GM12892 (cell line): ENCODE results near the gene HMOX2.

Source experiments
- DNase-seq: peaks from one replicate; pipeline ENCODE4 v3.0.0; 2011; ENCODE audit not compliant: insufficient read length
- FAIRE-seq: peaks from 2 replicates; lab custom pipeline; 2011; peaks lifted over from hg19 to GRCh38; lab: Jason Lieb, UNC
- POLR2A ChIP-seq: IDR thresholded peaks from 2 replicates; pipeline ENCODE4 v1.6.1; 2011; ENCODE audit warnings: low read depth, low read length, control low read depth
- POLR2AphosphoS5 ChIP-seq: IDR thresholded peaks from 2 replicates; pipeline ENCODE4 v1.6.1; 2011; ENCODE audit warnings: low read depth, low read length, control low read depth
- TAF1 ChIP-seq: IDR thresholded peaks from 2 replicates; pipeline ENCODE4 v1.6.1; 2011; ENCODE audit warnings: low read depth, mild to moderate bottlenecking, control low read depth, low read length, borderline replicate concordance

The HMOX2 gene

GRCh38 chr16:4552541-4552940, 76.3 kb downstream of the HMOX2 start:
- DNase-seq (no peak), FAIRE-seq (no peak)
- TF ChIP-seq POLR2A: no peak
- no peak for TF ChIP-seq POLR2AphosphoS5
- TF ChIP-seq TAF1: no peak

GRCh38 chr16:4556112-4556511, 79.9 kb downstream of the HMOX2 start, which contains the start of gene C16orf96:
TSS of gene C16orf96 (plus strand) at chr16:4556340. CDS start at chr16:4556490, 150 bp downstream.
- FAIRE-seq (no peak), DNase-seq (no peak)
- TF ChIP-seq POLR2AphosphoS5: no peak
- TF ChIP-seq TAF1: no peak
- TF ChIP-seq POLR2A: no peak

GRCh38 chr16:4556580-4556979, 80.4 kb downstream of the HMOX2 start:
- DNase-seq (no peak), FAIRE-seq (no peak)
- TF ChIP-seq TAF1: no peak
- TF ChIP-seq POLR2AphosphoS5: no peak
- no peak for TF ChIP-seq POLR2A

- TF ChIP-seq POLR2AphosphoS5 (no peak), TAF1 (no peak), POLR2A (no peak)
- no peak for DNase-seq
- FAIRE-seq: no peak
These were observed 81.8 kb downstream of the HMOX2 start for GRCh38 chr16:4557973-4558372.
